Left renal pelvis (tissue), 4 donors: ENCODE measurements around the gene CABLES2. TPM values are rescaled to one million over a fixed set of nuclear protein-coding genes. Genes with fewer than 3 reads are reported as not detected.
"Not testable (repeated sequence)": the region's sequence is repeated elsewhere in the genome, so short reads cannot be mapped to it uniquely, and the experiment has no call there.

ENCODE experiments used
- DNase-seq, 4 donors: peaks; one replicate each; pipeline ENCODE4 v3.0.0-alpha.2; 2013; ENCODE audit warnings: low read depth in 4 of 4, low spot score in 3 of 4
- polyA plus RNA-seq, 4 donors: library from polyadenylated mRNA; unstranded; fragments of 120-200 nt; gene quantifications; one replicate each; pipeline ENCODE4 v1.2.1, GENCODE V29; 2013; ENCODE audit not compliant: insufficient read length in 4 of 4

The CABLES2 gene
- polyA plus RNA-seq, 4 donors: 9.8 to 11.4 (median 10.5) TPM

DNA sequence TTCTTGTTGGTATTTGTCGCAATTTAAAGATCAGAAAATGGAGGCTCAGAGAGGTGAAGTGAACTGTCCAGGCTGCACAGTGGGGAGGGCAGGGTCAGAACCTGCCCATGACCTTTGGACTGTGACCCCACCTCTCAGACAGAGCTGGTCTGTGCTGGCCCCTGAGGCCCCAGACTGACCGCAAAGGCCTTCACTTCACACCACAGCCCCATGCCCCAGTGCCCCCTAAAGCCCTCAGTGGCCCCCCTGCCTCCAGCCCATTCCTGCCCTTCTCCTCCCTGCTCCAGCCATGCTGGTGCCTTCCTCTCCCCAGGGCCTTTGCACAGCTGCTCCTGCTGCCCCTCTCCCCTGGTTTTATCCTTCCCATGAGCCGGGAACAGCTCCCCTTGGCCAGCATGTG lies 29.6 kb upstream of the CABLES2 start:
- DNase-seq: no peak

DNA sequence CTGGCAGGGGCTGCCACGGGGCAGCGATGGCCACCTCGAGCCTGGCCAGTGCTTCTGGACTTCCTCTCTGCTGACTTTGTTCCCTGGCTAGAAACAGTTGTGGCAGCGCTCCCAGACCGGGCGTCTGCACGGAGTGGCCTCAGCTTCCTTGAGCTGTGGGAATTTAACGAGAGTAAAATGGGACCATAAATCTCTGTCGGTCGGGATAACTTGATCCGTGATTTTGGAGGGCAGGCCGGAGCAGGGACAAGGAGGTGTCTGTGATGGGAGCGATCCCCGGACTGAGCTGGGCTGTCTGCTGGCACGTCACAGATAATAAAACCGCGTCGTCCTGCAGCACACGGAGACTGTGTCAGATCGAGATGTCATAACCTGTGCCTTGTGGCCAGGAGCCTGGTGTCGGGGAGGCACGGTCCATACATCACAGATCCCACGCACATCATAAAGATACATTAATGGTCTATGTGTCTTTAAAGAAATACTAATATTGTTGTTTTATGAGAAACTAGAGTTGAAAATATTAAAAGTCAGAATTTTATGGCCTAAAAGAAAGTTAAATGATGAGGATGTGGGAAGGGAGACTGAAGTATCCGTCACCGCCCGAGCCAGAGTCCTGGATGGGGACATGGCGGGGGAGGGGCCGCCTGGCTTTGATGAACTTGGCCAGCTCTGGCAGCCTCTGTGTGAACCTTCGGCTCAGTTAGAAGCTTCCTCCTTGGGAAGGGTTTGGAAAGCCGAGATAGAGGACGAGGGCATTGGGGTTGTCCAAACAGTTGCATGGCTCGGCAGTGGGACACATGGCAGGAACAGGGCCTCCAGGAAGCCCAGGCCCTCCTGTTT lies 26.8 kb upstream of the CABLES2 start:
- DNase-seq: no peak

DNA sequence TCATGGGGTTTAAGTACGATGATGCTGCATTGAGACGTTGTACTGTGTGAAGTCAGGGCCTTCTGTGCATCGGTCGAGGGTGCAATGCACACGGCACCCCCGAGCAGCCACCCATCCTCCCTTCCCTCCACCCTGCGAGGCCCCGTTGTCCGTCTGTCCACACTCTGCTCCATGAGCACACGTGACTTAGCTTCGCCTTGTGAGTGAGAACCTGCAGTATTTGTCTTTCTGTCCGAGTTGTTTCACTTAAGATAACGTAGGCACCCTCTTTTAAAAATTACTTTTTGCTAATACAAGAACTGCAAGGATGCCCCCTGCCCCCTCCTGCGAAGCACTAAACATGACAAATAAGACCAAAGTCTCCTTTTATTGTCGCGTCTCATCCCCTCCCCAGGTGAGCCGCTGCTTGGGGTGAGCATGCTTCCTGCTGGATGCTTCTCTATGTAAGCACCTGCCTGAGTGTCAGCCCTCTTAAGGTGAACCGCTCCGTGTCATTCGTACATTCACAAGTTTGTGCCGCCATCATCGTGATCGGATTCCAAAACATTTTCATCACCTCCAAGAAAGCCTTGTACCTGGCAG lies 23.9 kb upstream of the CABLES2 start:
- no peak for DNase-seq

DNA sequence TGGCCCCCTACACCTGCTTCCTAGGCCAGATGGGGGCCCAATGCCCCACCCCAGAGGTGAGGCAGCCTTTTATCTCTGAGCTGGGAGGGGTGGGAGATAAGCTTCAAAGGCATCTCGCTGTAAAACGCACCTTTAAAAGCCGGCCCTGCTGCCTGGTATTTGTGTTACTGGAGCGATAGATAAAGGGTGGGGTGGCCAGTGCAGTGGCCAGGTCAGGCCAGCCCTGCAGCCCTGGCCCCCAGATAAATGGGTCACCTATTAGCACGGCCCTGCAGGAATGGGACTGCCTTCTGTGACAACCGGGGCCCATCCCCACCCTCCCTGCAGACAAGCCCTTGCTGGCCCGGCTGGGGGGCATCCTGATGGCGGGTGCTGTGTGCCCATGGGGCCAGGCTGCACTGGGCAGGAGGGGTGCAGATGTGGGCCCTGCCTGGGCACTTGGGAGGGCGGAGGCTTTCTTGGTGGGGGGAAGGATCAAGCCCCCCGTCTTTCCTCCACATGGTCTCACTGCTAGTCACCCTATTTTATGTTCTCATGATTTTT lies 23.3 kb upstream of the CABLES2 start:
- no peak for DNase-seq

DNA sequence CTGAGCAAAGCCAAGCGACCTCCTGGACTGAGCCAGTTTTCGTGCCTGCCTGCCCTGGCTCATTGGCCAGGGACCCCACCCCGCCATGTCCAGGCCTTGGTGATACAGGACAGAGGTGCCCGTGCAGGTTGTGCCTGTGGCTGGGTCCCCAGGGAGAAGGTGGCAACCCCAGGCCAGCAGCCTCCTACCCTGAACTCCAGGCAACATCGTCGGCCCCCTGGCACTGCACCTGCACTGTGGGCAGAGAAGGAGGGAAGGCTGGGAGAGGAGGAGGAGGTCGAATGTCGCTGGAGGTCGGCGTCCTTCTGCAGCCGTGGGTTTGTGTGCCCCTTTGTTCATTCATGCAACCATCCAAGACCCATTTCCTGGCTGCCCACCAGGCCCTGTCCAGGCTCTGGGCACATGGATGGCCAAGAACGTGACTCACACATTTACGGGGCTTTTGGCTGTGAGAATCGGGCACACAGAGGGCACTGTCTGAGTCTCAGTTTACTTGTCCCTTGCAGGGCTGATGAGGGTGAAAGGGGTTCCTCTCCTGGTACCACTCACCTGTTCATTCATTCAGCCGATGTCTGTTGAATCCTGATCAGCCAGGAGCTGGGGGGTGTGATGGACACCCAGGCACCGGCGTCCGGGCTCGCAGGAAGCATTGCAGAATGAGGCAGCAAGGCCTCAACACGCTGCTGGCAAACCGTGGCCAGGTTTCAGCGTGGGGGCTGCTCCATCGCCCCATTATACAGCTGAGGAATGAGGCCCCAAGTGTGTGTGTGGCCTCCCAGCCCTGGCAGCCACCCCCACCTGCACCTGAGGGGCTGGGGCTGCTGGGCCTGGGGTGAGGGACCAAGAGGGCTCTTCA lies 22.6 kb upstream of the CABLES2 start:
- no peak for DNase-seq

DNA sequence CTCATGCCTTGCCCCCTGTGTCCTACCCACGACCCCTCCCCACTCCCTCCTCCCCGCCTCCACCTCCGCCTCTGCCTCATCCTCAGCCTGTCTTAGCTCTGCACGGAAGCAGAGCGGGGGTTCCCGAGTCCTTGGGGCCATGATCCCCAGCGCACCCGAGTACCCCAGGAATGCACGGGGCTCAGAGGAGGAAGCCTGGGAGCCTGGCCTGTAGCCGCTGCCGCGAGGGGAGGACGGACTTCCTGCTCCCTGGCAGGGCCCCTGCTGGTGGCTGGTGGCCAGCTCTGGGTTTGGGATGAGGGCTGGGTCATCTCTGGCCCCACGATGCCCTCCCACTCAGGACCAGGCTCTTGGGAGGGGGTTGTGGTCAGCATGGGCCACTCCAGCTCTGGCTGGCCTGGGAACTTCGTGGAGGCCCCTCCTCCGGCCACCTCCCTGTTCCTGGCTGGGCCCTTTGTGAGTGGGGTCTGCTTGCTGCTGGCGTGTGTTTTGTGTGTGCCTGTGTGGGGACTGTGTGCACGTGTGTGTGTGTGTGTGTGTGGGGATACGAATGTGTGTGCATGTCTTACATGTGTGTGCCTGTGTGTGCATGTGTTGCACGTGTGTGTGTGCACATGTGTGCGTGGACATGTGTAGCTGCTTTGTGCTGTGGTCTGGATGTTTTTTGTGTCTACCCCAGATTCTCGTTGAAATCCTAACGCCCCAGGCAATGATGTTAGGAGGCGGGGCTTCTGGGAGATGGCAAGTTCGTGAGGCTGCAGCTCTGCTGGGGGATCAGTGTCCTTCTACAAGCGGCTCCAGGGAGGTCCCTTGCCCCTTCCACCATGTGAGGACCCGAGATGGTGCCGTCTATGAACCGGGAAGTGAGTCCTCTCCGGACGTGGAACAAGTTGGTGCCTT lies 21.6 kb upstream of the CABLES2 start:
- no peak for DNase-seq

DNA sequence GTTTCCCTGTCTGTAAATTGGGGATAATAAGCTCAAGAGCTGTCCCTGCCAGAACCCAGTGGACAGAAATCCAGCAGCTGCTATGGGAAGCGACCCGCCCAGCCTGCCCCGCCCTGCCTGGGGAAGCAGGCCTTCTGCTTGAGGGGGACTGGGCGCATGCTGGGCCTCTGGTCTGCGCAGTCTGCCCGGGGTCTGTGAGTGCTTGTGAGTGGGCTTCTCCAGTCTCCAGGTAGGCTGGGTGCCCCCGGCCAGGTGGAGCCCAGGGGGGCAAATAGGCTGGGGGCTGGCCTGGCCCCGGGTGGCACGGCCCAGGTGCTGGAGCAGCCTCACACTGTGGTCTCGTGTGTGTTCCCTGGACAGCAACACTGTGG lies 20.9 kb upstream of the CABLES2 start:
- DNase-seq: no peak

DNA sequence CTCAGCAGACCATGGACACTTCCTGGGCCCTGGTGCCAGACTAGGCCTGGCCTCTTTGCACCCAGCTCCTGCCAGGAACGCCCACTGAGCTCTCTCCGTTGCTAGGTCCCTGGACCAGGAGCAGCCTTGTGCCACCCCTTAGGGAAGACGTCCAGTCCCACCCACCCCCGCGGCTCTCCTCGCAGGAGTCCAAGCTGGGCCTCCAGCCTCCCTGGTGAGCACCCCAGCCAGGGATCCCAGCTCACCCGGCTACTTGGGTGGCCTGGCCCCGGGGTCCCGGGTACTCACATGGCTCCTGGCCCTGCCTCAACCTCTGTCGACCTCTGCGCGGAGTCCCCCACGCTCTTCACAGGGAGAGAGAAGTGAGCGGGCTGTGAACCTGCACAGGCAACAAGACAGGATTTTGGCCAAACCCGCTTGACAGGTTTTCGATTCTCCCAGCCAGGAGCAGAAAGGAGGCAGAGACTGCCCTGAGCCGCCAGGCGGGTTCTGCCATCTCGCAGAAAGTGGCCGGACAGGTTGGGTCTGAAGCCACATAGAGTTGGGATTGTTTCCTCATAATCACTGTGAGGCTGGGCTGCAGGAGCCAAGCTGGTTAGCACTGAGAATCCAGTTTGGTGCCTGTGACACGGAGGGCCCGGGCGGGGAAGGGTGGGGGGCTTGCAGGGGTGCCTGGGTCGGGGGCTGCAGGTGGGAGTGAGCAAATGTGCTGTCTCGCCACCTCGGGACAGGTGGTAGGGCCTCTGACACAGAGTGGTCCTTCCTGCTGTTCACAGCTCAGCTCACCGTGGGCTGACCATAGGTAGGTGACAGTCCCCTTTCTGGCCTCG lies 20.3 kb upstream of the CABLES2 start, which contains the start of gene RBBP8NL:
TSS of gene RBBP8NL (minus strand) at position 368 of the 830 bp plus-strand sequence. CDS start 7,892 bp downstream, outside the sequence.
- DNase-seq: peak in 3 of 4 donors; percentile 67 to 77 (median 68)

DNA sequence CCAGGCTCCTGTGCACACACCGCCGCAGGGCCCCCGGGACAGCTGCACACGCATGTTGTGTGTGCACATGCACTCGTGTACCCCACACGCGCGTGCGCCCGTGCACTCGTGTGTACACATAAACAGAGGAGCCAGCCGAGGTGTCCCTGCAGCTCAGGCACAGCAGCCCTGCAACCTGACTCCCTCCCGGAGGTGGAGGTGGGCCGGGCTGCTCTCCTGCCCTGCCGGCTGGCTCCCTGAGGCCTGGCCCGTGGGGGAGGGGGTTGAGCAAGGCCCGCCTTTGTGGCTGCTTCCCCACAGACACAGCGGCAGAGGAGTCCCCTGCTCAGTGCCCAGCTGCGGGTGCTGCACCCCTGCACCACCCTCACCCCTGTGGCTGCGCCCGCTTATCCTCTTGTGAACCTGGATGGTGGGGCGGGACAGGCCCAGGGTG lies 19.6 kb upstream of the CABLES2 start:
- DNase-seq: no peak

DNA sequence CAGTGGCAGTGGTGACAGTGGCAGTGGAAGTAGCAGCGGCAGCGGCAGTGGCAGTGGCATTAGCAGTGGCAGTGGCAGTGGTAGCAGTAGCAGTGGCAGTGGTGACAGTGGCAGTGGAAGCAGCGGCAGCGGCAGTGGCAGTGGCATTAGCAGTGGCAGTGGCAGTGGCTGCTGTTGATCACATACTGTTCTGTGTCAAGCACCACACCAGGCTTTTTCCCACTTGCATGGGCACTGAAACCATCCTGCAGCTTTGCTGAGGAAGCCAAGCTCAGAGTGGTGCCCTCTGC lies 18.9 kb upstream of the CABLES2 start:
- DNase-seq: not testable (repeated sequence)

DNA sequence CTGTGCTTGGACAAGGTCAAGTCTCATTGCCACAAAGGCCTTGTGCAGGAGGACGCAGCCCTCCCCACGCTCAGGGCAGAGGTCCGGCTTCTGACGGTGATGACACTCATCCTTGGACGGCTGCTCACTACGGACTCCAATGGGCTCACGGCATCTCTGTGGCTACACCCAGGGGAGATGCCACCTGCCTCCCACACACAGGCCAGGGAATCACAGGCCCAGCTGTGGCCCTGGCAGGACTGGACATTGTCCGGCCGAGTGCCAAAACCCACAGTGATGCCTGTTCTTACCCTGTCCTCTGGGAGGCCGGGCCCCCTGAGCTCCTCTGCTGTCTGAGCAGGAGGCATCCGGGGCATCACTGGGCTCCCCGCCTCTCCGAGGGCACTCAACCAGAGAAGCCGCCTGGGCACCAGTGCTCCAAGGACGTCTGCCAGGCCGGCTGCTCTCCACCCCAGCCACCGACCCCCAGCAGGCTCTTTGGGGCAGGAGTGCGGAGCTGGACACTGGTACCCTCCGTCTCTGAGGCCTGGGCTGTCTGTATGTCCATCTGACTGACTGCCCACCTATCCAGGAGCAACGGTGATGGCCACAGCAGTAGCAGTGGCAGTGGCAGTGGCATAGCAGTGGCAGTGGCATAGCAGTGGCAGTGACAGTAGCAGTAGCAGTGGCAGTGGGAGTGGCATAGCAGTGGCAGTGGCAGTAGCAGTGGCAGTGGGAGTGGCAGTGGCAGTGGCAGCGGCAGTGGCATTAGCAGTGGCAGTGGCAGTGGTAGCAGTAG lies 18.4 kb upstream of the CABLES2 start:
- no peak for DNase-seq

DNA sequence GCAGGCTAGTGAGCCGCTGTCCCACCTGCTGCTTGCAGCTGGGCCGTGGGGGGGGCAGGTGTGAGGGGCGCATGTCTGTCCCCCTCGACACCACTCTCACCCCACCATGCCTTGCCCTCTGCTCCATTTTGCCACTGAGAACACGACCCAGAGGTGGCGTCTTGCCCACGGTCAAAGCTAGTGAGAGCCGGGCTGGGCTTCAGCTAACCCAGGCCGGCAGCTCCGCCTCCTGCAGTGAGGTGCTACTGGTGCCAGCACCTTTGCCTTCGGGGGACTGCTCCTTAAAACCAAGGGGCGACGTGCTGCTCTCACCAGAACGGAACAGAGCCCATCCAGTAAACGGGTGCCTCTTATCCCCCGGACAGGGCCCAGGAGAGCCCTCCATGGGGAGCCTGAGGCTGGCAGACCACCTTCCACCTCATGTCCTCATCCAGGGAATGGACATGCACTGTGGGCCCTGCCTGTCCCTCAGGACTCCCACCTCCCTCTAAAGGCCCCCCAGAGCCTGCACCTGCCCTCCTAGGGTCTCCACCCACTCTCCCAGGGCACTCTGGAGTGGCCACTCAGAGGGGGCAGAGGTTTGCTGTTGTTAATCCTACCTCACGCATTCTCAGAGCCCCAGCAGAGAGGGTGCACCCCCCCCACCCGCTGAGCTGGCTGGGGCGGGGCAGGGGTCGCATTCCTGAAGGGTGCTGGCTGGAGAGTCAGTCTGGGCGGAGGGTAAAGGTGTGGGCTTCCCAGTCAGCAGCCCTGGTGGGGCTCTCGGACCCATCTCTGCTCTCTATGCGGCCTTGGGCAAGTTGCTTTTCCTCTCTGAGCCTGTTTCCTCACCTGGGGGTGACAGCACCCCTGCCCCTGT lies 17.4 kb upstream of the CABLES2 start:
- DNase-seq: no peak

DNA sequence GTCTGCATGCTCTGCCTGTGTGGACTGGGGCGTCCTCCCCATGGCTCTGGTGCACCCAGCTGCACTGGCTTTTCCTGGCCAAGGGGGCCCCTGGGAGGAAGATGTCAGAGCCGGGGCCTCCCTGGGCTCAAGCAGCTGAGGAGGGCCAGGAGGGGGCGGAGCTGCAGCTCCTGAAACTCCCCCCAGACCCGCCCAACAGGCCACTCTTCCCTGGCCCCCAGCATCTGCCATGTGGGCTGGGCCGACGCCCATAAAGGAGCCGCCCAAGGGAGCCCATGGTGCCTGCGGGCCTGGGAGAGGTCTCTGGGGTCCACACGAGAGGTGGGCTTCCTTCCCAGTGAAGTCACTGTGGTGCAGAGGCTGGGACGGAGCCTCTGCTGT lies 16.2 kb upstream of the CABLES2 start:
- DNase-seq: no peak

DNA sequence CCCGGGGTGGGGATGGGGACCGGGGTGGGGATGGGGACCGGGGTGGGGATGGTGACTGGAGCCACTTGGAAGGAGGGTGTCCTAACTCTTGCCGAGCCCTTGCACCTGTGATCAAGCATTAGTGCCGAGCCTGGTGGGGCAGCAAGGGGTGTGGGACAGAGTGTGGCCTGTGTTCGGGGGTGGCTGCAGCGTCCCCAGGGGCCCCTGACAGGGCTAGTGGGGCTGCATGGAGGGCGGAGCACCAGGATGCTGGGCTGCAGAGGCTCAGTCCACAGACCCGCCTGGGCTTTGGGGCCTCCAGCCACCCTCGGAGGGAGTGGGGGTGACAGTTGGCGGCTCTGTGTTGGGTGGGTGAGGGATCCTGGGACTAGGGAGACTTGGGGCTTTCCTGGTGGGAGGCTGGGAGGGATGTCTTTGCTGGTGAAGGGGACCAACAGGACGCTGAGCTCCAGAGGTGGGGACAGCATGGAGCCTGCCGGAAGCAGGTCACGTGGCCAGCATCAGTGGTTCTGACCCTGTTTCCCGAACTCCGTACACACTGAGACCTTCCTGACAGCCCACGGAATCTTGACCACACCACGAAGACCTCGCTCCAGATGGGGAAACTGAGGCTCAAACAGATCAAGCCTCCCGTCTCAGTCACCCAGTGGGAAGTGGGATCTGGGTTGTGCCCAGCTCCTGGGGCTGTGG lies 15.7 kb upstream of the CABLES2 start:
- DNase-seq: no peak

DNA sequence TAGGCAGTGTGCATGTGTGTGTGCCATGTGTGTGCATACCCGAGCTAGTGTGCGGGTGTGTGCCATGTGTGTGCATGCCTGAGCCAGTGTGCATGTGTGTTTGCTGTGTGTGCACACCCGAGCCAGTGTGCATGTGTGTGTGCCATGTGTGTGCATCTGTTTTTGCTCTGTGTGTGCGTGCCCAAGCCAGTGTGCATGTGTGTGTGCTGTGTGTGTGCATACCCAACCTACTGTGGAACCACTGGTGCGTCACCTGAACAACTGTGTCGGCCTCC lies 14.6 kb upstream of the CABLES2 start:
- no peak for DNase-seq

DNA sequence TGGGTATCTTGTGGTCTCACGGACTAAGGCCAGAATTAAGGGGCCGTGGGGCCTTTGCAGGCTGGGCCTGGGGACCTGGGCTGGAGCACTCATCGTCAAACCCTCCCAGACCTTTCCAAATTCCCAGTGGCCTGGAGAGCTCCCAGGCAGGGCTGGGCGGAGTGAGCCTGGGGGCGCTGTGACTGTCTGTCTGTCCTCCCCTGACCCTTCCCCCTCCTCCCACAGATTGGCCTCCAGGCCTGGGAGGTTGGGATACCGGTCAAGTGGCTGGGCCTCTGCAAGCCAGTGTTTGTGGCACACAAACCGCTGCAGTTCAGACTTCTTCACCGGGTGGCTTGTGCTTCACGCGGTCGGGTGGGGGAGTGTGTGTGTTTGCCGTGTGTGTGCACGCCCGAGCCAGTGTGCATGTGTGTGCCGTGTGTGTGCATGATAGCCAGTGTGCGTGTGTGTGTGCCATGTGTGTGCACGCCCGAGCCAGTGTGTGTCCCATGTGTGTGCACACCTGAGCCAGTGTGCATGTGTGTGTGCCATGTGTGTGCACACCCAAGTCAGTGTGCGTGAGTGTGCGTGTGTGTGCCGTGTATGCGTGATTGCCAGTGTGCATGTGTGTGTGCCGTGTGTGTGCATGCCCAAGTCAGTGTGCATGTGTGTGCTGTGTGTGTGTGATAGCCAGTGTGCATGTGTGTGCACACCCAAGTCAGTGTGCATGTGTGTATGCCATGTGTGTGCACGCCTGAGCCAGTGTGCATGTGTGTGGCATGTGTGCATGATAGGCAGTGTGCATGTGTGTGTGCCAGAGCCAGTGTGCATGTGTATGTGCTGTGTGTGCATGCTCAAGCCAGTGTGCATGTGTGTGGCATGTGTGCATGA lies 14.0 kb upstream of the CABLES2 start:
- no peak for DNase-seq
